Measurements from ENCODE around the gene MRPL23.

The MRPL23 gene

DNA sequence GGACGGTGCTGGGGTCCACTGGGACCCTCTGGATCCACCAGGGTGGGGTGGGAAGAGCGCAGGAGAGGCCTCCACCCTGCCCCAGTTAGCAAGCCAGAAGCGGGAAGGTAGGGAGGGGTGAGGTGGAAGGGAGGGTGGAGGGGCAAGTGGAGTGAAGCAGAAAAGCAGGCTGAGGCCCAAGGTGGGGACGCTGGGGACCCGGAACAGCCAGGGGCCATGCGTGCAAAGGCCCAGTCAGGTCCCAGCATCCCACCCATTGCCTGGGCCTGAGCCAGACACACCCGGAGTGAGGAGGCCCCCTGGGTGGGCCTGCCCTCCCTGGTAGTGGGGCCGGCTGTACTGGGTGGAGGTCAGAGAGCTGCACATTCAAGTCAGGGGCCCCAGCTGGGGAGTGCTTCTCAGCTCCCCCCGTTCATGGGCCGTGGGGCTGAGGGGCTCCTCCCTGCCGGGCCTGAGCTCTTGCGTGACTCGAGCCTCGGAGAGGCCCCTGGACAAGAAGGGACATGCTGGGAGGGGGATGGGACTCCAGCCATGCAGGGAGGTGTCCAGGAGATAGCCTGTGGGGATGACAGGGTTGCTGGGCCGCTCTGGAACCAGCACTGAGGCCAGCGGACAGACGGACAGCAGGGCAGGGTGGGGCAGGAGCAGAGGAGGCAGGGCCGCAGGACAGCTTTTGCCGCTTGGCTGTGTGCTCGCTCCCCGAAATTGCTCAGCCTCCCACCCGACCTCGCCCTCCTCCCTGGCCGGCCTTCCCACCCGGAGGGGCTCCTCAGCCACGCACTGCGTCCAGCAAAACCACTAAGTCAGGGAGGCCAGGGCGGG lies 19.9 kb upstream of the MRPL23 start:
- no peak overlapping the region for H3K4me3 ChIP-seq (ENCODE audit: severe bottlenecking)
- DNase-seq (ENCODE audit: low spot score) (peak; percentile 53), ATAC-seq (ENCODE audit: low read depth) (no peak)
- H3K36me3 ChIP-seq (ENCODE audit: low read depth), result no peaks in the 10 kb centered on the region
- H3K4me1 ChIP-seq (ENCODE audit: insufficient read depth, poor library complexity, severe bottlenecking), result peaks cover 13% of the 10 kb centered on the region
- no peak overlapping the region for H3K27ac ChIP-seq (ENCODE audit: poor library complexity, severe bottlenecking)
- no peaks in the 10 kb centered on the region for H3K27me3 ChIP-seq (ENCODE audit: insufficient read depth, poor library complexity, severe bottlenecking)
- TF ChIP-seq, protein P1, sequence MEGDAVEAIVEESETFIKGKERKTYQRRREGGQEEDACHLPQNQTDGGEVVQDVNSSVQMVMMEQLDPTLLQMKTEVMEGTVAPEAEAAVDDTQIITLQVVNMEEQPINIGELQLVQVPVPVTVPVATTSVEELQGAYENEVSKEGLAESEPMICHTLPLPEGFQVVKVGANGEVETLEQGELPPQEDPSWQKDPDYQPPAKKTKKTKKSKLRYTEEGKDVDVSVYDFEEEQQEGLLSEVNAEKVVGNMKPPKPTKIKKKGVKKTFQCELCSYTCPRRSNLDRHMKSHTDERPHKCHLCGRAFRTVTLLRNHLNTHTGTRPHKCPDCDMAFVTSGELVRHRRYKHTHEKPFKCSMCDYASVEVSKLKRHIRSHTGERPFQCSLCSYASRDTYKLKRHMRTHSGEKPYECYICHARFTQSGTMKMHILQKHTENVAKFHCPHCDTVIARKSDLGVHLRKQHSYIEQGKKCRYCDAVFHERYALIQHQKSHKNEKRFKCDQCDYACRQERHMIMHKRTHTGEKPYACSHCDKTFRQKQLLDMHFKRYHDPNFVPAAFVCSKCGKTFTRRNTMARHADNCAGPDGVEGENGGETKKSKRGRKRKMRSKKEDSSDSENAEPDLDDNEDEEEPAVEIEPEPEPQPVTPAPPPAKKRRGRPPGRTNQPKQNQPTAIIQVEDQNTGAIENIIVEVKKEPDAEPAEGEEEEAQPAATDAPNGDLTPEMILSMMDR (IDR thresholded peaks at IDR 0.05; ENCODE audit: poor library complexity, severe bottlenecking), result no peak
- H3K9me3 ChIP-seq (ENCODE audit: severe bottlenecking), result no peaks in the 10 kb centered on the region

DNA sequence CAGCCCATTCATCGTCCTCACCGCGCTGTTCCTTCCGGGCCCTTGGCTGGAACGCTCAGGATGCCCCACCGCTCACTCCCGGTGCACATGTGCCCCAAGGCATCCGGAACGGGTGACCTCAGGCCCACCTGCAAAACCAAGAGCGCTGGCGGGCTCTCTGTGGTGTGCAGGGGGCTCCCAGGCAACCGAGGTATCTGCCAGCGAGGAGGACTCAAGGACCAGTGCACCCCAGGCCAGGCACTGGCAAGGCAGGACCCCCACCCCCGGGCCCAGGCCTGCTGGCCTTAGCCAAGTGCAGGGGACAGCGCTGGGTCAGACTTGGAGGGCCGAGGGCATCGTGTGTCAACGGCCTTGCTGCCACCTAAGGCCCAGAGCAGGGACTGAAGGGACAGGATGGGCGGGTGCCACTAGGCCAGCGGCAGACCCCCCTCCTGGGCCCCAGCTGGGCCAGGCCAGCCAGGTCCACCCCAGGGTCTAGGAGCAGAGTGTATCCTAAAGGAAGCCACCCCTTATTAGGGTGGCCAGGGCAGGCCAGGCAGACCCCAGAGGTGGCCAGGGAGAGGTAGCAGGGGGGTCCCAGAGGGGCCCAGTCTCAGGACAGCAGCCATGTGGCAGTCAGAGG lies 19.2 kb upstream of the MRPL23 start:
- H3K36me3 ChIP-seq (ENCODE audit: low read depth), result no peaks in the 10 kb centered on the region
- no peaks in the 10 kb centered on the region for H3K9me3 ChIP-seq (ENCODE audit: severe bottlenecking)
- H3K27me3 ChIP-seq (ENCODE audit: insufficient read depth, poor library complexity, severe bottlenecking), result no peaks in the 10 kb centered on the region
- TF ChIP-seq, protein P1 (IDR thresholded peaks at IDR 0.05; ENCODE audit: poor library complexity, severe bottlenecking), result no peak
- no peak overlapping the region for H3K4me3 ChIP-seq (ENCODE audit: severe bottlenecking)
- ATAC-seq (ENCODE audit: low read depth), result no peak
- peak; percentile 65 for DNase-seq (ENCODE audit: low spot score)
- H3K27ac ChIP-seq (ENCODE audit: poor library complexity, severe bottlenecking), result no peak overlapping the region
- peaks cover 13% of the 10 kb centered on the region for H3K4me1 ChIP-seq (ENCODE audit: insufficient read depth, poor library complexity, severe bottlenecking)

DNA sequence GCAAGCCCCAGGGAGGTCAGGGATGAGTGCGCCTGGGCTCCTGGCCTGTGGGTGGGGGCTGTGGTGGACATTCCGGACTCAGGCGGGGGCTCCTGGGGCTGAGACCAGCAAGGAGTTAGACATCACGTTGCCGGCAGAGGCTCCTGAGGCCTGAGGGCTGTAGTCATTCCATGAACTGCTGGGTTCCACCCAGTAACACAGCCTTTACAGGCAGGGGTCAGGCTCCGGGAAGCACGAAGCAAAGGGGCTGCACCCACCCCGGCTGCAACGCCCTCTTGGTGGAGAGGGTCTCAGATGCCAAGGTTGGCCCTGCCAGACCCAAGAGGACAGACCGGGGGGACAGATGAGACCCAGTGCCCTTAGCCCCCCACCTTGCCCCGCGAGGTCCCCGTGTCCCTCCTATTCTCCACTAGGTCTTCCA lies 18.7 kb upstream of the MRPL23 start:
- Histone ChIP-seq H3K27ac (ENCODE audit: poor library complexity, severe bottlenecking) (no peak overlapping the region), H3K36me3 (ENCODE audit: low read depth) (no peaks in the 10 kb centered on the region), H3K27me3 (ENCODE audit: insufficient read depth, poor library complexity, severe bottlenecking) (no peaks in the 10 kb centered on the region), H3K9me3 (ENCODE audit: severe bottlenecking) (no peaks in the 10 kb centered on the region), H3K4me1 (ENCODE audit: insufficient read depth, poor library complexity, severe bottlenecking) (peaks cover 13% of the 10 kb centered on the region), H3K4me3 (ENCODE audit: severe bottlenecking) (no peak overlapping the region)
- no peak; the same call in 2 of the 3 replicates for ATAC-seq (ENCODE audit: low read depth)
- DNase-seq (ENCODE audit: low spot score), result no peak
- TF ChIP-seq, protein P1 (IDR thresholded peaks at IDR 0.05; ENCODE audit: poor library complexity, severe bottlenecking), result no peak

DNA sequence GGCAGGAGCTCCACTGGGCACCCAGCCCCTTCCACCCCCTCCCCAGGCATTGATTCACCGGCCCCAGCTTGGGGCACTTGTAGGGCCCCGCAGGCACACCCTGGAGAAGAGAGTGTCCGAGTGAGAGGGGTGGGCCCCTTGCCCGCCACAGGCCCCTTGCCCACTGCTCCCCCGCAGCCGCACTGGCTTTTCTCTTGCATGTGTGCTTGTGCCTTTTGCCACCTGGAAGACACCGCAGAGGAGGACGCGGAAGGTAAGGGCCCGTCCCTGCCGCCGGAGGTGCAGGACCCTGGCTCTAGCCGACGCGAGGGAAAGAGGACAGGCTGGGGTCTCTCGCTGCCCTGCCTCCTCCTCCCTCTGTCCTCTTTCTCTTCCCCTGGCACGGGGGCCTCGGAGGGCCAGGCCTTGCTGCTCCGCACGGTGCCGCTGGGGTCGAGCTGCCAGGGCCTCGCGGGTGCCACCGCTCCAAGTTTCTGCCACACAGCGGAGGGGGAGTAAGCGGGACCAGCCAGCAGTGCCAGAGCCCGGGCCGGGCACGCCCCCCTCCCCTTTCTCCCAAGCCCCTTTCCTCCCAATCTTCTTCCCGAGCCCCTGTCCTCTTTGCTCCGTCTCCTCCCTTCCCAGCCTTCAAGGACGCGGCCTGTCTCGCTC lies 18.1 kb upstream of the MRPL23 start:
- DNase-seq (ENCODE audit: low spot score) (peak; percentile 45), ATAC-seq (ENCODE audit: low read depth) (no peak; the same call in 2 of the 3 replicates)
- no peaks in the 10 kb centered on the region for H3K9me3 ChIP-seq (ENCODE audit: severe bottlenecking)
- H3K36me3 ChIP-seq (ENCODE audit: low read depth), result no peaks in the 10 kb centered on the region
- no peak overlapping the region for H3K27ac ChIP-seq (ENCODE audit: poor library complexity, severe bottlenecking)
- TF ChIP-seq, protein P1 (IDR thresholded peaks at IDR 0.05; ENCODE audit: poor library complexity, severe bottlenecking), result no peak
- H3K4me1 ChIP-seq (ENCODE audit: insufficient read depth, poor library complexity, severe bottlenecking), result peaks cover 13% of the 10 kb centered on the region
- H3K4me3 ChIP-seq (ENCODE audit: severe bottlenecking), result no peak overlapping the region
- no peaks in the 10 kb centered on the region for H3K27me3 ChIP-seq (ENCODE audit: insufficient read depth, poor library complexity, severe bottlenecking)
